T-helper 2 cell (primary cell): ENCODE results near the gene MPDU1.

ENCODE experiments used
- DNase-seq, 5 experiments: peaks; one replicate each; pipeline versions ENCODE4 v3.0.0 to v3.0.0-alpha.2; 2012 to 2022

MPDU1 gene

DNA sequence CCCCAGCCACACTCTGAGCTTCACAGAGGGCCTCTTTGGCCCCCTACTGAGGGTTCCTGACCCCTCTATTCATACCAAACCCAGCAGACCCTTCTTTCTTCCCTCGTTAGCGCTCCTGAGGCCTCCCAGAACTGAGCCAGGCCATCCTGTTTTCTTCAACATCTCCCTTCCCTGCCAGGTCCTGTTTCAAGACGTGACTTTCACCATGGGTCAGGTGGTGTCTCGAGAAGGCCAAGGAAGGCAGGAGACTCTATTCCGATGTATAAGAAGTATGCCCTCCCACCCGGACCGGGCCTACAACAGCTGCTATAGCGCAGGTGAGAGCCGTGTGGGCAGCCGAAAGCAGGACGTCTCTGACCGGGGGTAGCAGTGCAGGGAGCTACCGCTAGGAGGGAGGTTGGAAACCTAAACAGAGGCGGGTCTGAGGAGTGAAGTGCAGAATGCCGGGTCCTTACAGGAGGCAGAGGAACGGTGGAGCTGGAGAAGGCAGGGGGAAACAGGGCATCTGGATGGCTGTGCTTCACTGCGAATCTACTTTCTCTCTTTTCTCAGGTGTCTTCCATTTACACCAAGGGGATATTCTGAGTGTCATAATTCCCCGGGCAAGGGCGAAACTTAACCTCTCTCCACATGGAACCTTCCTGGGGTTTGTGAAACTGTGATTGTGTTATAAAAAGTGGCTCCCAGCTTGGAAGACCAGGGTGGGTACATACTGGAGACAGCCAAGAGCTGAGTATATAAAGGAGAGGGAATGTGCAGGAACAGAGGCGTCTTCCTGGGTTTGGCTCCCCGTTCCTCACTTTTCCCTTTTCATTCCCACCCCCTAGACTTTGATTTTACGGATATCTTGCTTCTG is 23.3 kb upstream of the MPDU1 start:
- peak in 3 of 5 experiments; percentile 43 to 62 (median 48) for DNase-seq

- peak; percentile 56 to 79 (median 76) for DNase-seq
These were observed 22.6 kb upstream of the MPDU1 start for GRCh38 chr17:7561028-7561575.

- DNase-seq = peak; percentile 84 to 94 (median 89)
These were observed 22.0 kb upstream of the MPDU1 start, which contains the start of gene SENP3 for GRCh38 chr17:7561589-7562207. SENP3 (plus strand) TSS chr17:7561919; CDS start chr17:7563077, 1,158 bp downstream.

DNA sequence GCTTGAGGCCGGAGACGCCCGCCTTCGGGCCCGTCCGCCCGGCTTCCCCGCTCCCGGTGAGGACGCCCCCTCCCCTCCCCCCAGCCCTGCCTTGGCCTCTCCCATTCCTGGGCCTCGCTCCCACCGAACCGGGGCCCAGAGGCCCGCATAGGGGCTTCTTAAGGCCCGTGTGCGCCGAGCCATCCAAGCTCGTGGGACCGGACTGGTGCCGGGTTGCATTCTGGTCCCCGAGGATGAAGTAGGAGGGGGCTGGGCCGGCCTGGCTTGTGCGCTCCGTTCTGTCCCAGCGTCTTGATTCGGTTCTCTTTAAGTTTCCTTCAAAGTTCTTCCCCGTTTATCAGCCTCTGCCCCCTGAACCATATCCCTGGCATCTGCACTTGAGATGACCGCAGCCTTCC is 21.4 kb upstream of the MPDU1 start:
- no peak for DNase-seq

DNA sequence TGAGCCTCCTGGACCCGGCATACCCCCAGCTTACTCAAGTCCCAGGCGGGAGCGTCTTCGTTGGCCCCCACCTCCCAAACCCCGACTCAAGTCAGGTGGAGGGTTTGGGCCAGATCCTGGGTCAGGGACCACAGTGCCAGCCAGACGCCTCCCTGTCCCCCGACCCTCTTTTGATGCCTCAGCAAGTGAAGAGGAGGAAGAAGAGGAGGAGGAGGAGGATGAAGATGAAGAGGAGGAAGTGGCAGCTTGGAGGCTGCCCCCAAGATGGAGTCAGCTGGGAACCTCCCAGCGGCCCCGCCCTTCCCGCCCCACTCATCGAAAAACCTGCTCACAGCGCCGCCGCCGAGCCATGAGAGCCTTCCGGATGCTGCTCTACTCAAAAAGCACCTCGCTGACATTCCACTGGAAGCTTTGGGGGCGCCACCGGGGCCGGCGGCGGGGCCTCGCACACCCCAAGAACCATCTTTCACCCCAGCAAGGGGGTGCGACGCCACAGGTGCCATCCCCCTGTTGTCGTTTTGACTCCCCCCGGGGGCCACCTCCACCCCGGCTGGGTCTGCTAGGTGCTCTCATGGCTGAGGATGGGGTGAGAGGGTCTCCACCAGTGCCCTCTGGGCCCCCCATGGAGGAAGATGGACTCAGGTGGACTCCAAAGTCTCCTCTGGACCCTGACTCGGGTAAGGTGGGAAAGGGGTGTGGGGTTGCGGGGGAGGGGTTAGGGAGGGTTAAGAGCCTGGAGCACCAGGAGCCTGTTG is 20.4 kb upstream of the MPDU1 start:
- DNase-seq = no peak

DNA sequence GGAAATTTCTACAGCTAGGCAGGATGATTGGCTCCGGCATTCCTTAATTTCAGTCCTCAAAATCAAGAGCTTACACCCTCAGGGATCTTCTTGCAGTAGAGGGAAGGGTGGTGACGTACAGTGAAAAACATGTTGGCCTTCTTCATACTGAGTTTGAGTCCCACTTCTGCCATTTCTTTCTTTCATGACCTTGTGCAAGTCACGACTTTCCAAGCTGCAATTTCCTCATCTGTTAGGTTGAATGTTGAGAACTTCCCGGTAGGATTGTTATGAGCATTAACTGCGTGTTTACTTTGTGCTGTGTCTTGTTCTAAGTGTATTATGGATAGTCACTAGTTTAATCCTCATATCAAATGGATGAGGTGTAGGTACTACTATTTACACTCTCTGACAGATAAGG is 14.1 kb upstream of the MPDU1 start:
- no peak for DNase-seq

DNA sequence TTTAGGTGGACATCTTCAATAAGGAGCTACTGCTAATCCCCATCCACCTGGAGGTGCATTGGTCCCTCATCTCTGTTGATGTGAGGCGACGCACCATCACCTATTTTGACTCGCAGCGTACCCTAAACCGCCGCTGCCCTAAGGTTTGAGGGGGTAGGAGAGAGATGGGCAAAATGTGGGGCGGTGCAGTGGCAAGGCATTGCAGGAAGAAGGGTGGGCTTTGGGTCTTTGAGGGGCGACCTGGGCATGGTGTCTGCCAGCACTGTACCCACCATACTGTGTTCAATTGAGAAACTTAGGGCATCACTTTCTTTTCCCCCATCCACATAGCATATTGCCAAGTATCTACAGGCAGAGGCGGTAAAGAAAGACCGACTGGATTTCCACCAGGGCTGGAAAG is 13.3 kb upstream of the MPDU1 start:
- no peak for DNase-seq

GRCh38 chr17:7572338-7572587 is 11.4 kb upstream of the MPDU1 start:
- DNase-seq = peak in 1 of 5 experiments; percentile 99

GRCh38 chr17:7572588-7573323 is 10.9 kb upstream of the MPDU1 start:
- peak in 4 of 5 experiments; percentile 99 to 100 (median 100) for DNase-seq

- DNase-seq = peak; percentile 84 to 97 (median 89)
These were observed 10.2 kb upstream of the MPDU1 start for GRCh38 chr17:7573324-7574080.

DNA sequence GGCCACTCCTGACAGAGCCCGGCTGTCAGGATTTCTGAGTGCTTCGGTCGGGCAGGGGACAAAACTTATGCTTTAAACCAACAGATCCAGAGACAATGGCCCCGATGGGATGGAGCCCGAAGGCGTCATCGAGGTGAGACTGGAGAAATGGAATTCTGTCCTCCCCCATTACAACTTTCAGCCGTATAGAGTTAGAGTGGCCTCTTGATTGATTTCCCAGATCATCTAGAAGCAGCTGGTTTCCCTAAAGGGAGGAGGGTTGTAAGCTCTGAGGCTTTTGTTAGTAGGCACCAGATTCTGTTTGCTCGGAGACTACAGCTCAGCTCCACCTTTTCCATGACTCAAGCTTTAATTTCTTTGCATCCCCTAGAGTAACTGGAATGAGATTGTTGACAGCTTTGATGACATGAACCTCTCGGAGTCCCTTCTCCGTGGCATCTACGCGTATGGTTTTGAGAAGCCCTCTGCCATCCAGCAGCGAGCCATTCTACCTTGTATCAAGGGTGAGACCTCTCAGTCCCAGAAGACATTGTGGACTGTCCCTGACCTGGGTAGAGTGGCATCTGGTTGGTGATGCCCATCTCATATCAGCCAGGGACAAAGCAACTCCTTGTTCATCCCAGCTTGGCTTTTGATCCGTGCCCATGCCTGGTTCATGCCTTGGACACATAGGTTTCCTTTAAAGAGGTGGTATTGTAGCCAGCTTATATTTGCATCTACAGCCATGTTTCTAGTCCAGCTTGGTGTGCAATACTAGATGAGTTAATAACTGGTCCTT is 9.3 kb upstream of the MPDU1 start:
- DNase-seq = no peak

DNA sequence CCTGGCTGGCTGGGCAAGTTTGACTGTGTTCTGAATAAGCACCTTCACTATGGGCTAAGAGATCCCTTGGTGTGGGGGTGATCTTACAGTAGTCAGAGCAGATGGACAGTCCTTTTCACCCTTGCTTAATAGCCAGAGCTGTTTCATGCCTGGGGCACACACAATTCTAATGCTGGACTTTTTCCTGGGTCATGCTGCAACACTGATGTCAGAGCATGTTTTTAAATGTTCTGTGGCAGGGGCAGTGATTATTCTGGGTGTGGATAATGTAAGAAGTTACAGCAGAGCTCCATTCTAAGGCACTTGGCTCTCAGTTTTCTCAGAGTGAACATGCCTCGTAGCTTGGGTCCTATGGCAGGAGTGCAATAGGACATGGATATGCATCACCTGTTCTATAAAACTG is 8.2 kb upstream of the MPDU1 start:
- DNase-seq = no peak

- no peak for DNase-seq
These were observed 7.7 kb upstream of the MPDU1 start for GRCh38 chr17:7575959-7576358.

- no peak for DNase-seq
These were observed 7.2 kb upstream of the MPDU1 start for GRCh38 chr17:7576432-7576937.

DNA sequence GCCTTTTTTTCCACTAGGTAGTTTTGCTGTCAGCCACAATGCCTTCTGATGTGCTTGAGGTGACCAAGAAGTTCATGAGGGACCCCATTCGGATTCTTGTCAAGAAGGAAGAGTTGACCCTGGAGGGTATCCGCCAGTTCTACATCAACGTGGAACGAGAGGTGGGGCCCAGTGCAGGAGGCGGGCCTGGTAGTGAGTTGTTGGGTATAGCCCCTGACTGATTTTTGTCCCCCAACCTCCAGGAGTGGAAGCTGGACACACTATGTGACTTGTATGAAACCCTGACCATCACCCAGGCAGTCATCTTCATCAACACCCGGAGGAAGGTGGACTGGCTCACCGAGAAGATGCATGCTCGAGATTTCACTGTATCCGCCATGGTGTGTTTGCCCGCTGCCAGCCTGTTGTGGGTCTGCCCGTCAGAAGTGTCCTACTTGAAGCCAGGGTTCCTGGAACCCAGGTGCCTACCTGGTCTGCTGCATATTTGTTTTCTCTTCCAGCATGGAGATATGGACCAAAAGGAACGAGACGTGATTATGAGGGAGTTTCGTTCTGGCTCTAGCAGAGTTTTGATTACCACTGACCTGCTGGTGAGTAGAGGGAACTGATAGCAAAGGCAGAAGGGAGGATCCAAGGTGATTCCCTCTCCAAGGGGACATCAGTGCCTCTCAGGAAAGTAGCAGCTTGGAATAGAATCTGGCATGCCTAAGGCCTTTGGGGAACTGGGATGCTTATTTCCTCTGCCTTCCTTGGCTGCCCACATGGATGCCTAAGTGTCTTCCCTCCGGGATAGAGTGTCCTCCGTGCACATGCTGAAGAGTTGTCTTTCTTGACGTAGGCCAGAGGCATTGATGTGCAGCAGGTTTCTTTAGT is 6.1 kb upstream of the MPDU1 start:
- no peak for DNase-seq

DNA sequence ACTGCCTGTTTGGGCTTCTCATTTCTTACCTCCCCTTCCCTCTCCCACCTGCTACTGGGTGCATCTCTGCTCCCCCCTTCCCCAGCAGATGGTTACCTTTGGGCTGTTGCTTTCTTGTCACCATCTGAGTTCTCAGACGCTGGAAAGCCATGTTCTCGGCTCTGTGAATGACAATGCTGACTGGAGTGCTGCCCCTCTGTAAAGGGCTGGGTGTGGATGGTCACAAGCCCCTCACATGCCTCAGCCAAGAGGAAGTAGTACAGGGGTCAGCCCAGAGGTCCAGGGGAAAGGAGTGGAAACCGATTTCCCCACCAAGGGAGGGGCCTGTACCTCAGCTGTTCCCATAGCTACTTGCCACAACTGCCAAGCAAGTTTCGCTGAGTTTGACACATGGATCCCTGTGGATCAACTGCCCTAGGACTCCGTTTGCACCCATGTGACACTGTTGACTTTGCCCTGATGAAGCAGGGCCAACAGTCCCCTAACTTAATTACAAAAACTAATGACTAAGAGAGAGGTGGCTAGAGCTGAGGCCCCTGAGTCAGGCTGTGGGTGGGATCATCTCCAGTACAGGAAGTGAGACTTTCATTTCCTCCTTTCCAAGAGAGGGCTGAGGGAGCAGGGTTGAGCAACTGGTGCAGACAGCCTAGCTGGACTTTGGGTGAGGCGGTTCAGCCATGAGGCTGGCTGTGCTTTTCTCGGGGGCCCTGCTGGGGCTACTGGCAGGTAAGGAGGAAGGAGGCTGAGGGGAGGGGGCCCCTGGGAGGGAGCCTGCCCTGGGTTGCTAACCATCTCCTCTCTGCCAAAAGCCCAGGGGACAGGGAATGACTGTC is 4.4 kb upstream of the MPDU1 start, which contains the start of gene CD68:
Gene CD68, plus strand, starts transcription at position 638 of the 833 bp plus-strand sequence. Its CDS starts 40 bp downstream, at position 678.
- DNase-seq = peak in 3 of 5 experiments; percentile 49 to 69 (median 67)

DNA sequence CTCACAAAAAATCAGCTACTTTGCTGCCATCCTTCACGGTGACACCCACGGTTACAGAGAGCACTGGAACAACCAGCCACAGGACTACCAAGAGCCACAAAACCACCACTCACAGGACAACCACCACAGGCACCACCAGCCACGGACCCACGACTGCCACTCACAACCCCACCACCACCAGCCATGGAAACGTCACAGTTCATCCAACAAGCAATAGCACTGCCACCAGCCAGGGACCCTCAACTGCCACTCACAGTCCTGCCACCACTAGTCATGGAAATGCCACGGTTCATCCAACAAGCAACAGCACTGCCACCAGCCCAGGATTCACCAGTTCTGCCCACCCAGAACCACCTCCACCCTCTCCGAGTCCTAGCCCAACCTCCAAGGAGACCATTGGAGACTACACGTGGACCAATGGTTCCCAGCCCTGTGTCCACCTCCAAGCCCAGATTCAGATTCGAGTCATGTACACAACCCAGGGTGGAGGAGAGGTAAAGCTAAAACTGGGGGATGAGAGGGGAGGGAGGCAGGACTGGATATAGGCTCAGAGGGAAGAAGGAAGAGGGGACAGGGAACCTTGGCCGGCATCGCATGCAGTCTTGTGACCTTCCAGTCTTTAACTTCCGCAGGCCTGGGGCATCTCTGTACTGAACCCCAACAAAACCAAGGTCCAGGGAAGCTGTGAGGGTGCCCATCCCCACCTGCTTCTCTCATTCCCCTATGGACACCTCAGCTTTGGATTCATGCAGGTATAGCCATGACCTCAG is 3.6 kb upstream of the MPDU1 start:
- peak in 1 of 5 experiments; percentile 62 for DNase-seq
